Iris pigment epithelial cell (primary cell): ENCODE results near the gene NXN.

Experiments used
- DNase-seq: peaks from one replicate; pipeline ENCODE4 v3.0.0-alpha.2; 2011; ENCODE audit warnings: low read depth

The NXN gene

GRCh38 chr17:979539-980405, at the start of gene NXN:
TSS of gene NXN (minus strand) at chr17:979776.
- DNase-seq: peak; percentile 65

- no peak for DNase-seq
These were observed 47.5 kb upstream of the NXN start for GRCh38 chr17:1027044-1027443.

- no peak for DNase-seq
These were observed 47.0 kb upstream of the NXN start for GRCh38 chr17:1026599-1026975.

GRCh38 chr17:1025733-1026598, 46.4 kb upstream of the NXN start:
- DNase-seq: no peak

GRCh38 chr17:1024076-1024475, 44.5 kb upstream of the NXN start:
- DNase-seq: no peak

- DNase-seq: no peak
These were observed 42.9 kb upstream of the NXN start for GRCh38 chr17:1022278-1023024.

GRCh38 chr17:1021147-1021546, 41.6 kb upstream of the NXN start:
- no peak for DNase-seq

GRCh38 chr17:1019451-1019850, 39.9 kb upstream of the NXN start:
- DNase-seq: no peak

- no peak for DNase-seq
These were observed 39.0 kb upstream of the NXN start for GRCh38 chr17:1018547-1018946.

GRCh38 chr17:1013729-1014090, 34.1 kb upstream of the NXN start:
- DNase-seq: no peak

- no peak for DNase-seq
These were observed 33.5 kb upstream of the NXN start for GRCh38 chr17:1012823-1013728.

- no peak for DNase-seq
These were observed 32.5 kb upstream of the NXN start for GRCh38 chr17:1011760-1012735.

GRCh38 chr17:1011138-1011537, 31.6 kb upstream of the NXN start:
- no peak for DNase-seq

- no peak for DNase-seq
These were observed 31.0 kb upstream of the NXN start for GRCh38 chr17:1010586-1010985.

GRCh38 chr17:1010086-1010450, 30.5 kb upstream of the NXN start:
- DNase-seq: no peak

GRCh38 chr17:1009229-1010085, 29.9 kb upstream of the NXN start:
- DNase-seq: no peak

GRCh38 chr17:1008008-1008761, 28.6 kb upstream of the NXN start:
- DNase-seq: no peak

- no peak for DNase-seq
These were observed 27.9 kb upstream of the NXN start for GRCh38 chr17:1007310-1008007.
